IPS-18a (cell line): ENCODE data around the gene ANTXRL.
A peak's percentile ranks its signal among the peaks of the same experiment; 100 is the strongest.
"Not testable (repeated sequence)": the region's sequence is repeated elsewhere in the genome, so short reads cannot be mapped to it uniquely, and the experiment has no call there.

ENCODE experiments used
- H3K27ac ChIP-seq: one replicate; pipeline ENCODE4 v1.5.1; 2013; ENCODE audit warnings: low read length
- H3K27me3 ChIP-seq: one replicate; pipeline ENCODE4 v1.6.1; 2013; ENCODE audit warnings: mild to moderate bottlenecking, low read length; ENCODE audit not compliant: control insufficient read depth, insufficient read depth
- H3K36me3 ChIP-seq: one replicate; pipeline ENCODE4 v1.6.1; 2013; ENCODE audit warnings: low read depth, low read length; ENCODE audit not compliant: control insufficient read depth
- H3K4me1 ChIP-seq: one replicate; pipeline ENCODE4 v1.6.1; 2013; ENCODE audit warnings: low read depth, low read length; ENCODE audit not compliant: control insufficient read depth
- H3K4me3 ChIP-seq: one replicate; pipeline ENCODE4 v1.5.1; 2013; ENCODE audit warnings: low read length
- H3K9ac ChIP-seq: one replicate; pipeline ENCODE4 v1.6.1; 2013; ENCODE audit warnings: mild to moderate bottlenecking, low read length, moderate library complexity
- H3K9me3 ChIP-seq: one replicate; pipeline ENCODE4 v1.6.1; 2013; ENCODE audit warnings: low read depth, low read length; ENCODE audit not compliant: control insufficient read depth

ANTXRL gene

DNA sequence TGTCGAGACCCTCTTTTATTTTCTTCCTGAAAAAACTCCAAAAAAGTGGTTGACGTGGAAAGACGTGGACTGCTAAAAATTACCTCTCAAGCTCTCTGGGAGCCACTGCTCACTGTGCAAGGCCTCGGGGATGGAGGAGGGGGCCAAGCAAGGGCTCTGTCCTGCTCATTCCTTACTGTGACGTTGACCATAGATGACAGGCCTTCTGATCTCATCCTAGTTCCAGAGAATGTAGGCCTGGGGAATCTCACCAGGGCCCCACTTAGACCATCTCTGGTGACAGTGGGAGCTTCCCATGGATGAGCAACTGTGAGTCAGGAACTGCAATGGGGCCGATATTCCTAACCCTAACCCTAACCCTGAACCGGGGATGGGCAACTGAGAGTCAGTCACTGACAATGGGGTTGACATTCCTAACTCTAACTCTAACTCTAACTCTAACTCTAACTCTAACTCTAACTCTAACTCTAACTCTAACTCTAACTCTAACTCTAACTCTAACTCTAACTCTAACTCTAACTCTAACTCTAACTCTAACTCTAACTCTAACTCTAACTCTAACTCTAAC is 15.8 kb upstream of the ANTXRL start:
- not testable (repeated sequence) for H3K9me3 ChIP-seq, H3K36me3 ChIP-seq, H3K9ac ChIP-seq, H3K4me3 ChIP-seq, H3K27ac ChIP-seq, H3K4me1 ChIP-seq, H3K27me3 ChIP-seq

DNA sequence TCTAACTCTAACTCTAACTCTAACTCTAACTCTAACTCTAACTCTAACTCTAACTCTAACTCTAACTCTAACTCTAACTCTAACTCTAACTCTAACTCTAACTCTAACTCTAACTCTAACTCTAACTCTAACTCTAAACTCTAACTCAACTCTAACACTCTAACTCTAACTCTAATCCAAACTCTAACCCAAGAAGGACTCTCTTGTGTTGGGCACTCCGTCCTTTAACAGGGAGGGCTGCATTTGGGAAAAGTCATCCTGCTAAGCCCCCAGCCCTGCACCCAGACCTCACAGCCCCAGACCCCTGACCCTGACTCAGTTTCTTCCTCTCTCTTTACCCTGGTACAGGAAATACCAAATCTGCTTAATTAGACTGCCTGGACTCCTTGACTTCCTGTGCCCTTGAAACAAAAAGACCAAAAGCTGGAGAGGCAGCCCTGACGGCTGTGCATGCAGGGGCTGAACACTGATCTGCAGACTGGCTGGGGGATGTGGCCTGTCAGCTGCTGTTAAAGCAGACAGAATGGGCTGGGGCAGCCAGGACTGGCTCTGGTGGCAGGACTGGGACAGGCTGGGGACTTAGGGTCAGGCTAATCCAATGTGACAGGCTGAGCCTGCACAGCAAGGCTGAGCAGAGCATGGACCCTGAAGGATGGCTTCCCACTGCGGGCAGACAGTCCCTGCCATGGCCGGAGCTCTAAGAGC is 14.8 kb upstream of the ANTXRL start:
- H3K4me1 ChIP-seq, result not testable (repeated sequence)

DNA sequence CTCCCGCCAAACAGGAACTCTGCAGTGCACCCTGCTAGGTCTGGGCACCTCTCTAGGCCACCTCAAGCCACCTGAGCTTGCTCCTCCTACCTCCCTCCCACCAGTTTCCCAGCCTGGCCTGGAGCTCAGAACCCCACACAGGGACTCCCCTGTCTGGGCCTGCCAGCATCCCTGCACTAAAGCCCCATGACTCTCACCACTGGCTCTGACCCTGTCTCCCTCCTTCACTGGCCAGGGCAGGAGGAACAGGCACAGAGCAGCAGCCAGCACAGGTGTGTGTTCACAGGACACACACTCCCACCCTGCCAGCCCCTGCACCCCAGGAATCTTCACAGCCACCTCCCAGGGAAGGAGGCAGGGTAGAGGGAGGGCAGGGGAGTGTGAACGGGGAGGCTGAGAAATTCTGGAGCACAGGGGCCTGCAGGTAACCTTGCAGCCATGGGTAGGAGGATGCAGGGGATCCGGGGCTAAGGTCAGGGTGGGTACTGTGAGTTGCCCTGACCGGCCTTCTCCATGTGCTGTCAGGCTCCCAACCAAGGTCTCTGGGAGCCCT is 13.9 kb upstream of the ANTXRL start:
- Histone ChIP-seq H3K36me3 (no peaks in the 10 kb centered on the region), H3K9me3 (no peaks in the 10 kb centered on the region), H3K4me3 (no peak overlapping the region), H3K9ac (no peak overlapping the region), H3K27ac (no peak overlapping the region), H3K4me1 (no peaks in the 10 kb centered on the region), H3K27me3 (no peaks in the 10 kb centered on the region)

More for the DNA sequence above, 14.8 kb upstream of the ANTXRL start:
- not testable (repeated sequence) for H3K9ac ChIP-seq, H3K27me3 ChIP-seq, H3K27ac ChIP-seq, H3K4me3 ChIP-seq, H3K36me3 ChIP-seq, H3K9me3 ChIP-seq

DNA sequence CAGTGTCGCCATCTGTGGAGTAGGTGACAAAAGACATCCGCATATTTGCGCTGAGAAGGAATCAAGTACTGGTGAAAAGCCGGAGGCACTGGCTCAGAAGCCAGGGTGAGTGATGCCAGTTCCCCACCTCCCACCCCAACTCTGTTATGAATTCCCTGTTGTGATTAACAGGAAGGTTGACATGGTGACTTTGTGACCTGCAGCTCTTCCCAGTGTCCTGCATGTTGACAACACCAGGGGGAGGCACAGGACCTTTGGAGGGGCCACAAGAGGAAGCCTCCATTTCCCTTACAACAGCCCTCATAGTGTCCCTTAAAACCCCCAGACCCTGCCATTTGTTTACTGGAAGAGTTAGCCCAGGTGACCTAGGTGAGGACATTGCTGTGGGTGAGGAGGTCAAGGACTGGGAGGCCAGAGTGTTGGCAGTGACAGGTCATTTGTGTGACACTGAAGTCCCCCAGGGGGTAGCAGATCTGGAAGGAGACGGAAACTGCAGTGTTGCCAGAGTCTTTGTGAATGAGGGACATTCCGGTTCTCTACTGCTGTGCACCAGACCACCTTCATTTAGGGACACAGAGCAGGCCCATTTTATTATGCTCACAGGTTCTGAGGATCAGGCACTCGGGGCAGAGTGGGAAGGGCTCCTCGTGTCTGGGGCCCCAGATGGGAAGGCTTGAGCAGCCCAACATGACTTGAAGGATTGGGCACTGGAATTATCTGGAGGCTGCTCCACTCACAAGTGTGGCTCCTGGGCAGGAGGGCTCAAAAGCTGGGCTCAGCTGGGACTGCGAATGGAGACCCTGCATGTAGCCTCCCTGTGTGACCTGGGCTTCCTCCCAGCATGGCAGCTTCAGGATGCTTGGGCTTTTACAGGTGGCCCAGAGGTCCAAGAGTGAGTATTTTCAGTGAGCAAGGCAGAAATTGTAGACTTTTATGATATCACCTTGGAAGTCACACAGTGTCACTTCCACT is 13.0 kb upstream of the ANTXRL start:
- Histone ChIP-seq H3K4me1 (no peaks in the 10 kb centered on the region), H3K4me3 (no peak overlapping the region), H3K9ac (no peak overlapping the region), H3K27me3 (no peaks in the 10 kb centered on the region), H3K36me3 (no peaks in the 10 kb centered on the region), H3K9me3 (no peaks in the 10 kb centered on the region), H3K27ac (no peak overlapping the region)

DNA sequence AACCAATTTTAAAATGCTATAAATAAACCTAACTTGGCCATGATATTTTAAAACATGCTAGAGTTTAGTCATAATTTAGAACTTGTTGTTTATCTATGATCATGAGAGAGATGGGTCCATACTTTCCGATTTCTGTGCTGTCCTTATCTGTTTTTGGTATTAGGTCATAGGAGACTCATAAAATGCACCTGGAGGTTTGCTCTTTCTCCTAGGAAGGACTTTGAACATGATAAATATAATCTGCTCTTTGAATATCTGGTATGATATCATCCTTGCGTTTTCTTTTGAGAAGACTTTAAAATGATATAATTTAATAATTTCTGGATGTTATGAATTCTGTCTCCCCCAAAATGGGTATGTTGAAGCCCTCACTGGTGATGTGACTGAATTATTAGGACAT is 9.0 kb upstream of the ANTXRL start:
- Histone ChIP-seq H3K36me3 (no peaks in the 10 kb centered on the region), H3K27me3 (peaks cover 21% of the 10 kb centered on the region), H3K4me1 (no peaks in the 10 kb centered on the region), H3K9ac (no peak overlapping the region), H3K4me3 (no peak overlapping the region), H3K9me3 (no peaks in the 10 kb centered on the region), H3K27ac (no peak overlapping the region)

DNA sequence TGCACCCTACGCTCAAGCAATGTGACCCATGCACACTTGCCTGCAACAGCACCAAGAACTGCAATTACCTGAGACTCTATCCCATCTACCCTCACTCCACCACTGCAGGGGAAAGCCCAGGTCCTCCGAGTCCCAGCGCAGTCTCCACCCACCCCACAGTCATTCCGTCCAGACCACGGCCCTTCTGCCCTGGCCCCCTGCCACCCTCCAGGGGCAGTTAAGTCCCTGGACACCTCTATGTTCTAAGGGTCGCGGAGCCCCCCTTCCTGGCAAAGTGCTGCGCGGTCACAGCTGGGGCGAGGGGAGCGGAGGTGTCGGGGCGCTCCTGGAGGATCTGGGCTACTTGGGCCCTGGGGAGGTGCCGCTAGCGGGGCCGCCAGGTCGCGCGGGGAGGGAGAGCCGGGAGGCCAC is 4.4 kb upstream of the ANTXRL start:
- not testable (repeated sequence) for H3K36me3 ChIP-seq, H3K9me3 ChIP-seq, H3K9ac ChIP-seq, H3K4me1 ChIP-seq, H3K27ac ChIP-seq
- peaks cover 50% of the 10 kb centered on the region for H3K27me3 ChIP-seq
- peak overlapping the region; percentile 54 for H3K4me3 ChIP-seq

DNA sequence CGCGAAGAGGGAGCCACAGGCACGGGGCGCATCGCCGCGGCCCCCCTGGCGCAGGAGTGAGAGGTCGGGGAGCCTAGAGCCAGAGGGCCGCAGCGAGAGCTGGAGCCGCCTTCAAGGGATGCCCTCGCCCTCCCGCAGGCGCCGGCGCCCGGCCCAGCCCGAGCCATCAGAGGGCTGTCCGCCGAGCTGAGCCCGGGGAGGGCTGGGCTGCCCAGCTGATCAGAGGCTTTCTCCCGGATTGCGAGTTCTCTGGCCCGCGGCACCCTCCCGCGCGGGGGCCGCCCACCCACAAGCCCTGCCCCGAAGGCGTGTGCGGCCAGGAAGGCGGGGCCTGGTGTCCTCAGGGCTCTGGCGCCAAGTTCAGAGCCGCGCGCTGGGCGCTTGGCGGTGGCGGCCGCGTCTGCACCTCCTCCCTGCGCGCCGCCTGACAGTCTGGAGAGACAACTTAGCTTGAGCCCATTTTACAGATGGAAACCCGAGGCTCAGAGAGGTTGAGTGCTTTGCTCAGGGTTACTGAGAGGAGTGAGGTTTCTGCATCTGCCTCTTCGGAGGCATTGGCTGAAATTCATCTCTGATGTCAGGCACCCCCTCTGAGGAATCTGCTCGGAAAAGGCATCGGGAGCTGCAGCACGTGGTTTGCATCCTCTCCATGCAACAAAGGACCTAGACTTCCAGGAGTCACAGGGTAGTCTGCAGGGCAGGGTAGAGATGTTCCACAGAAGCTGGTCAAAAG is 3.8 kb upstream of the ANTXRL start:
- Histone ChIP-seq H3K27ac (no peak overlapping the region), H3K4me3 (peak overlapping the region; percentile 54), H3K4me1 (peaks cover 3% of the 10 kb centered on the region), H3K9ac (no peak overlapping the region), H3K9me3 (no peaks in the 10 kb centered on the region), H3K27me3 (peaks cover 50% of the 10 kb centered on the region), H3K36me3 (no peaks in the 10 kb centered on the region)

DNA sequence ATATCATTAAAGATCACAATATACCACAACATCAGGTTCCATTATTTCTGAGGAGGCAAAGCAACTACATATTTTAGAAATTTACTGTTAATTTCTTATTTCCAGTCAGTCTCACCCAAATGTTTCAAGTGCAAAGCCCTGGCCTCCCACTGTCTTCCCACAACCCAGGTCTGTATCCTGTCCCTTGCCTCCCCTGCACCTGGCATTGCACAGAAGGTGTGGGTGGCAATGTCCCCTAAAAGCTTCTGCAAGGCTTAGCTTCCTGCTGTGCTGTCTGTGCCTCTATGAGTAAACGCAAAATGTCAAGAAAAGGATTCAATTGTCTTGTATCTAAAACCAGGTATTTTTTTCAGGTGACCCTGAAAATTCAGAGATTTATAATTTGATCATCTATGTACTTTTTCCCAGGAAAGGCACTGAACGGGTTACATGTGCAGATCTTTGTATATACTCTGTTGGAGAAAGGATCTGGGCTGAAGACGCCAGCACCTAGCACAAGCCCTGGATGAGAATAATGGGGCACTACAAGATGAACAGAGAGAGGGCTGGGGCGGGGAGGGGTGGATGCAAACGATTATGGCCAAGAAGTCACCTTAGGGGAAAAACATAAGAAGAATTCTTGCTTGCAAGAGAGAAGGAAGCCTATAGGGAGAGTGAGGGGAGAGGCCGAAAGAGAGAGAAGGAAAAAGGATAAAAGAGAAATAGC is 3.1 kb upstream of the ANTXRL start:
- Histone ChIP-seq H3K9me3 (no peaks in the 10 kb centered on the region), H3K27ac (no peak overlapping the region), H3K4me3 (peak overlapping the region; percentile 60), H3K9ac (no peak overlapping the region), H3K27me3 (peaks cover 50% of the 10 kb centered on the region), H3K4me1 (peaks cover 3% of the 10 kb centered on the region), H3K36me3 (no peaks in the 10 kb centered on the region)

DNA sequence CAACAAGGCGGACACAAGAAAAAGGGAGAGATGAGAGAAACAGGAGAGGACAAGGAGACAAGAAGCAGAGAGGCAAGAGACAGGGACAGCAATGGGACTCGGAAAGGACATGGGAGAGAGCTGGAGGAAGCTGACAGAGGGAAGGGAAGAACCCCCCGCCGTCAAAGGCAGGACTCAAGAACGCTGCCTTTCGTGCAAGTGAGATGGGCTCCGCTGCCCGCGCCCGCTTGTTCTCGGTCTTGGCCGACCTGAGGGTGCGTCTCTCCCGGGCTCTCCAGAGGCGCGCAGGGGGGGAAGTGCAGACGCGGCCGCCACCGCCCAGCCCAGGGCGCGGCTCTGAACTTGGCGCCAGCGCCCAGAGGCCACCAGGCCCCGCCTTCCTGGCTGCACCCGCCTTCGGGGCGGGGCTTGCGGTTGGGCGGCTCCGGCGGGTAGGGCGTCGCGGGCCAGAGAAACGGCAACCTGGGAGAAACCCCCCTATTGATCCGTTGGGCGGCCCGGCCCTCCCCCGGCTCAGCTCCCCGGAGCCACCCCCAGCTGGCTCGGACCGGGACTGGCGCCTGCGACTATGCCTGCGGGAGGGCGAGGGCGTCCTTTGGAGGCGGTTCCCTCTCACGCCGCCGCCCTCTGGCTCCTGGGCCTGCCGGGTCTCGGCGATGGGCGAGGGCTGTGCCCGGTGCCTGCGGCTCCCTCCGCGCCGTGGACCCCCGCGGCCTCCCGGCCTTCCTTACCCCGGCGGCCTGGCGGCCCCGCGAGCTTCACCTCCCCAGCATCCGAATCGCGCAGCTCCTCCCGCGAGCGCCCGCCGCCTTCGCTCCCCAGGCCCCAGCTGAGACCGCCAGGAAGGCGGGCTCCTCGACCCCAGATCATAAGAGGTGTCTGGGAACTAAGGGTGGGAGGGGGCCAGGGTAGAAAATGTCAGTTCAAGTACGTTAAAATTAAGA is 2.2 kb upstream of the ANTXRL start:
- H3K9ac ChIP-seq, result no peak overlapping the region
- no peaks in the 10 kb centered on the region for H3K9me3 ChIP-seq
- H3K4me3 ChIP-seq, result peak overlapping the region; percentile 60
- H3K27ac ChIP-seq, result no peak overlapping the region
- peaks cover 50% of the 10 kb centered on the region for H3K27me3 ChIP-seq
- no peaks in the 10 kb centered on the region for H3K36me3 ChIP-seq
- H3K4me1 ChIP-seq, result peaks cover 3% of the 10 kb centered on the region

DNA sequence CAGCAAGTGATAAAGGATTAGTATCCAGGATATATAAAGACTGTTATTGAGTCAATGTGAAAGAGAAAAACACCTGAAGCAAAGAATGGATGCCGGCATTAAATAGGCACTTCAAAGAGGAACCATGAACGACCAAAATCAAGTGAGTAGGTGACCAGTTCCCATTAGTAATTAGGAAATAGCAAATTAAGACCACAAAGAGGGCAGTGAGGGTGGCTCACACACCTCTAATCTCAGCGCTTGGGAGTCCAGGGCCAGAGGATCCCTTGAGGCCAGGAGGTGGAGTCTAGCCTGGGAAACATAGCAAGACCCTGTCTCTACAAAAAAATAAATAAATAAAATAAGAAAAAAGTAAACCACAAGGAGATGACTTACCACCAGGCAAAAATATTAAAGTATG is 1.5 kb upstream of the ANTXRL start:
- peaks cover 3% of the 10 kb centered on the region for H3K4me1 ChIP-seq
- no peak overlapping the region for H3K27ac ChIP-seq
- H3K27me3 ChIP-seq, result peaks cover 50% of the 10 kb centered on the region
- H3K9ac ChIP-seq, result no peak overlapping the region
- H3K4me3 ChIP-seq, result peak overlapping the region; percentile 60
- no peaks in the 10 kb centered on the region for H3K36me3 ChIP-seq
- no peaks in the 10 kb centered on the region for H3K9me3 ChIP-seq
